Effector memory CD4-positive, alpha-beta T cell (primary cell): ENCODE measurements around the gene DNAJC19.
"Not testable (repeated sequence)": the region's sequence is repeated elsewhere in the genome, so short reads cannot be mapped to it uniquely, and the experiment has no call there.

ENCODE experiments used
- DNase-seq, 3 donors: peaks; one replicate each; pipeline ENCODE4 v3.0.0-alpha.2; 2020
- H3K27ac ChIP-seq: 2 replicates; pipeline ENCODE4 v1.7.0; 2013; ENCODE audit warnings: mild to moderate bottlenecking, low read length, moderate library complexity; ENCODE audit not compliant: insufficient read depth, poor library complexity, severe bottlenecking
- H3K27me3 ChIP-seq: replicated peaks from 2 replicates; pipeline ENCODE4 v1.7.0; 2013; ENCODE audit warnings: mild to moderate bottlenecking, low read length; ENCODE audit not compliant: insufficient read depth, control insufficient read depth, poor library complexity, severe bottlenecking
- H3K36me3 ChIP-seq: 2 replicates; pipeline ENCODE4 v1.7.0; 2013; ENCODE audit warnings: mild to moderate bottlenecking, low read length, moderate library complexity; ENCODE audit not compliant: control insufficient read depth, insufficient read depth
- H3K4me1 ChIP-seq: 2 replicates; pipeline ENCODE4 v1.7.0; 2013; ENCODE audit warnings: low read length, mild to moderate bottlenecking; ENCODE audit not compliant: control insufficient read depth, insufficient read depth, poor library complexity, severe bottlenecking
- H3K4me3 ChIP-seq: 2 replicates; pipeline ENCODE4 v1.7.0; 2013; ENCODE audit warnings: low read length, low read depth, mild to moderate bottlenecking; ENCODE audit not compliant: insufficient read depth, poor library complexity, severe bottlenecking
- H3K9me3 ChIP-seq: 2 replicates; pipeline ENCODE4 v1.7.0; 2013; ENCODE audit warnings: mild to moderate bottlenecking, low read length, moderate library complexity; ENCODE audit not compliant: control insufficient read depth
- total RNA-seq, 3 donors: gene quantifications; one replicate each; lab custom pipeline; 2026; lab: John Stamatoyannopoulos, UW

The DNAJC19 gene
- 10.3 to 21.8 (median 12.4) reads per million in 3 donors for total RNA-seq

DNA sequence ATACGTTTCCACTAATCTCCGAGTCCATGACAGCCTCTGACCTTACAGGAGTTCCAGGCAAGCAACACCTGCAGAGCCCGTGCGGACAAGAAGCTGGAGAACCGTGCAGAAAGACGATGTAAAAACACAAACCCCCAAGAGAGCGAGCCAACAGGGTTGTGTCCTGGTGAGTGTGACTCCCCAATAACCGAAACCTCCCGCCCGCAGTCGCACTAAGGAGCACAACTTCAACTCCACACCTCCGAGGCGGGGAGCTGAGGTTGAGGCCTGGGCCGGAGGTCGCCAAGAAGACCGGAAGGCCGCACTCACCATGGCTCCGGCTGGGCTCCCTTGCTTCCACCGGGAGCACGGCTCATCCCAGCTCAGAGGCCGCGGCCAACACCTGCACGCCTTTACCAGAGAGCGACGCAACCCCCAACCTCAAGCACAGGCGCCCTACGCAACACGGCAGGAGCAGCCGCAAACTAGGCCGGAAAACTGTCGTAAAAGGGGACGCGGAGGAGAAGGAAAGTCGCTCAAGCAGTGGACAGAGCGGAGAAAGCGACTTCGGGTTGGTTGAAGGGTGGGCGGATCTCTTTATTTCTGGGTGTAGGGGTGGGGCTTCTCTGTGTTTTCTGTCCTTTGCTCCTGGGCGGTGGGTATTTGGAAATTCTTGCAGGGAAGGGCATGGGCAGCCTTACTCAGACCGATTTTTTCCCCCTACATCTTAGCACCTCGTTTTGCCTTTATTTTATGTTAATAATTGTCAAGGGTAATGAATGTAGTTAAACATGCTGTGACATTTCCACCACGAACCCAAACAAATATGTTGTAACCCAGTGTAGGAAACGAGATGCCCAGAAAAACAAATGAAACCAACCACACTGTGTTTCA lies at the start of gene DNAJC19:
TSS of gene DNAJC19 (minus strand) at position 446 of the 873 bp plus-strand sequence. CDS start at position 312, 134 bp downstream.
- H3K9me3 ChIP-seq, result no peaks in the 10 kb centered on the region
- peak within 1 kb of the TSS; percentile 80 for H3K27ac ChIP-seq
- peak; percentile 87 to 88 (median 87) for DNase-seq
- no peaks in the 10 kb centered on the region for H3K4me1 ChIP-seq
- peaks cover 8% of the 10 kb centered on the region for H3K36me3 ChIP-seq
- H3K27me3 ChIP-seq, result no peaks in the 10 kb centered on the region
- H3K4me3 ChIP-seq, result peak within 1 kb of the TSS; percentile 85

DNA sequence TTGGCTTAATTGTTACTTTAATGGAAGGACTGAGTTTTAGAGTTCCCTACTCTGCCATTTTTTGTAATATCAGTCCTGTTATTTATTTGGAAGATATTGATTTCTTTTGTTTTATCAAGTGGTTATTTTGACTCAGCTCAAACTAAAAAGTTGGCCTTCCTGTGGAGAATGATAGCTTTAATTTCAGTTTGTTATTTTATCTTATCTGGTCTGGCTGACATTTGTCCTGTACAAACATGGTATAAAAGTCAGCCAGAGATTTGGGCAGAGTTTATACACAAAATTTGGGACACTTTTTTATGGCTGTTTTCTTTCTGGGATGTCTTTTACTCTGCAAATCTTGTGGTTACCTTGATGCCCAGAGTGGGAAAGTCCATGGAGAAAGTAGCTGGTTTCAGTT lies 41.4 kb upstream of the DNAJC19 start:
- no peaks in the 10 kb centered on the region for H3K4me1 ChIP-seq
- H3K27ac ChIP-seq, result no peak overlapping the region
- H3K36me3 ChIP-seq, result no peaks in the 10 kb centered on the region
- H3K27me3 ChIP-seq, result no peaks in the 10 kb centered on the region
- no peak for DNase-seq
- H3K9me3 ChIP-seq, result no peaks in the 10 kb centered on the region
- no peak overlapping the region for H3K4me3 ChIP-seq

DNA sequence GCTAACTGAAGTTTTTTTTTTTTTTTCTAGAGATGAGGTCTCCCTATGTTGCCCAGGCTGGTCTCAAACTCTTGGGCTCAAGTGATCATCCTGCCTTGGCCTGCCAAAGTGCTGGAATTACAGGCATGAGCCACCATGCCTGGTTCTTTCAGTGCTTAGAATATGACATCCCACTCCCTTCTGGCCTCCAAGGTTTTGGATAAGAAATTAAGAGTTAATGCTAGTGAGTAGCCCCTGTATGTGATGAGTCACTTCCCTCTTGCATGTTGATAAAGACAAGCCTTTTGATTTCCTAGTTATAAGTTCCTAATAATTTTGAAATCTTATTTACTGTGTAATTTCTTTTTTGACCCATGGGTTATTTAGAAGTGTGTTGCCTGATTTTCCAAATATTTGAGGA lies 35.7 kb upstream of the DNAJC19 start:
- Histone ChIP-seq H3K27me3 (no peaks in the 10 kb centered on the region), H3K9me3 (peaks cover 3% of the 10 kb centered on the region), H3K36me3 (no peaks in the 10 kb centered on the region), H3K4me3 (no peak overlapping the region), H3K4me1 (no peaks in the 10 kb centered on the region), H3K27ac (no peak overlapping the region)
- no peak for DNase-seq

DNA sequence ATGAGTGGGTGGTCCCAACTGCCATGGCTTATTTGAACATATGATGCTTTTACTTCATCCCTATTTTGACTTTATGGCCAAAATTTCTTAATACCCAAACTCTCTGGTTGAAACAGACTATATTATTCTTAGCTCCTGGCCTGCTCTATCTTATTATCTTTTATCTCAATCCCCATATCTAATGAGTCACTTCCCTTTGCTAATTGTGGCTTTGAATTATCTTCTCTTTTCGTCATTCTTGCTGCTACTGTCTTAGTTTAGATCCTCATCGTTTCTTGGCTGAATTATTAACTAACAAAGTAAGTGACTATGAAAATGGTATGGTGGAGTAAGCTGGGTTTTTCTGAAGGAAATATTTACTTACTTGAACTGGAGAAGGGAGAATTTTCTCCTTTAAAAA lies 28.2 kb upstream of the DNAJC19 start:
- Histone ChIP-seq H3K9me3 (no peaks in the 10 kb centered on the region), H3K4me1 (no peaks in the 10 kb centered on the region), H3K36me3 (no peaks in the 10 kb centered on the region), H3K4me3 (no peak overlapping the region), H3K27me3 (no peaks in the 10 kb centered on the region), H3K27ac (no peak overlapping the region)
- DNase-seq, result no peak

DNA sequence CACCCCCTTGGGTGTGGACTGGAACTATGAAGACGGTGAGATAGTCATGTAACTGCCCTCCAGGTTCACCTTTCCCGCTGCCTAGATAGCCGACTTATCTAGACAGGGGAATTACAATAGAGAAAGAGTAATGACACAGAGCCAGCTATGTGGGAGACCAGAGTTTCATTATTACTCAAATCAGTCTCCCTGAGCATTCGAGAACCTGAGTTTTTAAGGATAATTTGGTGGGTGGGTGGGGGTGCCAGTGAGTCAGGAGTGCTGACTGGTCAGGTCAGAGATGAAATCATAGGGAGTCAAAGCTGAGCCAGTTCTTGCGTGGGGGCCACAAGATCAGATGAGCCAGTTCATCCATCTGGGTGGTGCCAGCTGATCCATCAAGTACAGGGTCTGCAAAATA lies 19.7 kb upstream of the DNAJC19 start:
- H3K4me1 ChIP-seq, result no peaks in the 10 kb centered on the region

DNA sequence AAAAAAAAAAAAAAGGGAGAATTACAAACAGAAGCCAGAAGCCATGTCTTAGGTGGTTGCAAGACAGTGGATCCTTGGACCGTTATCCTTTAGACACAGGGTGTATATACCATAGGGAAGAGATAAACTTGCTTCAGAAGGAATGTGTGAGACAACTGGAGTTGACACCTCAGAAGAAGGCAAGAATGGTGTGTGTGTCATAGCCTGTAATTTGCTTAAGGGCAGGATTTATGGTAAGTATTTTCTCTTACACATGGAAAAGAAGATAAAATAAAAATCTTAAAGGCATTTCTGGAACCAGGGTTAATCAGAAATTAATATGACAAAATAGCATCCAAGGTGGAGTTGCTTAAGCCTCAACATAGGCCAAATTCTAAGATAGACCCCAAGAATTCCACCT lies 19.3 kb upstream of the DNAJC19 start:
- Histone ChIP-seq H3K9me3 (no peaks in the 10 kb centered on the region), H3K27ac (no peak overlapping the region), H3K4me1 (no peaks in the 10 kb centered on the region), H3K27me3 (no peaks in the 10 kb centered on the region), H3K4me3 (no peak overlapping the region), H3K36me3 (no peaks in the 10 kb centered on the region)
- no peak for DNase-seq

More for the DNA sequence above, 19.7 kb upstream of the DNAJC19 start:
- Histone ChIP-seq H3K27ac (no peak overlapping the region), H3K36me3 (no peaks in the 10 kb centered on the region), H3K9me3 (no peaks in the 10 kb centered on the region), H3K4me3 (no peak overlapping the region), H3K27me3 (no peaks in the 10 kb centered on the region)
- no peak for DNase-seq

DNA sequence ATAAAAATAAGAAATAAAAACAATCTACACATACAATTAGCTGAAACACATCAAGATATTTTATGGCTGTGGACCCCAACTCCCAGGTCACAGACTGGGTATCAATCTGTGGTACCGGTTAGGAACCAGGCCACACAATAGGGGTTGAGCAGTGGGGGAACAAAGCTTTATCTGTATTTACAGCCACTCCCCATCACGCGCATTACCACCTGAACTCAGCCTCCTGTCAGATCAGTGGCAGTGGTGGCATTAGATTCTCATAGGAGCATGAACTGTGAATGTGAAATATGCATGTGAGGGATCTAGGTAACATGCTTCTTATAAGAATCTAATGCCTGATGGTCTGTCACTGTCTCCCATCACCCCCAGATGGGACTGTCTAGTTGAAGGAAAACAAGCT lies 17.7 kb upstream of the DNAJC19 start:
- no peaks in the 10 kb centered on the region for H3K4me1 ChIP-seq
- H3K4me3 ChIP-seq, result no peak overlapping the region
- H3K9me3 ChIP-seq, result no peaks in the 10 kb centered on the region
- no peak for DNase-seq
- H3K36me3 ChIP-seq, result no peaks in the 10 kb centered on the region
- no peak overlapping the region for H3K27ac ChIP-seq
- H3K27me3 ChIP-seq, result no peaks in the 10 kb centered on the region

DNA sequence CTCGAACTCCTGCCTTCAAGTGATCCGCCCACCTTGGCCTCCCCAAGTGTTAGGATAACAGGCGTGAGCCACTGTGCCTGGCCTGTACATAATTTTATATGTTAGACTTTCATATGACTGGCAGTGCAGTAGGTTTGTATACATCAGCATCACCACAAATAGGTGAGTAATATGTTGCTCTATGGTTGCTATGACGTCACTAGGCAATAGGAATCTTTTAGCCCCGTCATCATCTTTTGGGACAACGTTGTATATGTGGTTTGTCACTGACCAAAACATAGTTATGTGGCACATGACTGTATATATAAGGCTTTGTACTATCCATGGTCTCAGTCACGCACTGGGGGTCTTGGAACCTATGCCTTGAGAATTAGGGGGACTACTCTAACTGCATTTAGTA lies 17.0 kb upstream of the DNAJC19 start:
- no peak overlapping the region for H3K27ac ChIP-seq
- H3K4me1 ChIP-seq, result no peaks in the 10 kb centered on the region
- no peaks in the 10 kb centered on the region for H3K9me3 ChIP-seq
- no peaks in the 10 kb centered on the region for H3K36me3 ChIP-seq
- H3K4me3 ChIP-seq, result no peak overlapping the region
- H3K27me3 ChIP-seq, result no peaks in the 10 kb centered on the region
- DNase-seq, result no peak

DNA sequence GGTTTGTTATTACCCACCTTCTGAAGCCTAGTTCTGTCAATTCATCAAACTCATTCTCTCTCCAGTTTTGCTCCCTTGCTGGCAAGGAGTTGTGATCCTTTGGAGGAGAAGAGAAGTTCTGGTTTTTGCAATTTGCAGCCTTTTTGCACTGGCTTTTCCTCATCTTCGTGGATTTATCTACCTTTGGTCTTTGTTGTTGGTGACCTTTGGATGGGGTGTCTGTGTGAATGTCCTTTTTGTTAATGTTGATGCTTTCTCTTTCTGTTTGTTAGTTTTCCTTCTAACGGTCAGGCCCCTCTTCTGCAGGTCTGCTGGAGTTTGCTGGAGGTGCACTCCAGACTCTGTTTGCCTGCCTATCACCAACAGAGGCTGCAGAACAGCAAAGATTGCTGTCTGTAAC lies 13.9 kb upstream of the DNAJC19 start:
- not testable (repeated sequence) for H3K36me3 ChIP-seq, H3K4me3 ChIP-seq, H3K4me1 ChIP-seq, H3K27me3 ChIP-seq, DNase-seq, H3K27ac ChIP-seq, H3K9me3 ChIP-seq

DNA sequence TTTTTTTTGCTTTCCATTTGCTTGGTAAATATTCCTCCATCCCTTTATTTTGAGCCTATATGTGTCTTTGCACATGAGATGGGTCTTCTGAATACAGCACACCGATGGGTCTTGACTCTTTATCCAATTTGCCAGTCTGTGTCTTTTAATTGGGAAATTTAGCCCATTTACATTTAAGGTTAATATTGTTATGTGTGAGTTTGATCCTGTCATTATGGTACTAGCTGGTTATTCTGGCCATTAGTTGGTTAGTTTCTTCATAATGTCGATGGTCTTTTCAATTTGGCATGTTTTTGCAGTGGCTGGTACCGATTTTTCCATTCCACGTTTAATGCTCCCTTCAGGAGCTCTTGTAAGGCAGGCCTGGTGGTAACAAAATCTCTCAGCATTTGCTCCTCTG lies 12.8 kb upstream of the DNAJC19 start:
- not testable (repeated sequence) for H3K36me3 ChIP-seq, H3K4me1 ChIP-seq, H3K4me3 ChIP-seq, DNase-seq, H3K27ac ChIP-seq, H3K9me3 ChIP-seq, H3K27me3 ChIP-seq
